EL (cell line): ENCODE measurements around the gene ARHGEF7.

Experiments
- DNase-seq: peaks from one replicate; pipeline ENCODE4 v3.0.0-alpha.2; 2016

Gene ARHGEF7

GRCh38 chr13:111314852-111315251 lies 199.7 kb downstream of the ARHGEF7 start:
- peak; percentile 49 for DNase-seq

- DNase-seq = no peak
These were observed 200.4 kb downstream of the ARHGEF7 start for GRCh38 chr13:111315347-111315995.

GRCh38 chr13:111316161-111316730 lies 201.1 kb downstream of the ARHGEF7 start:
- DNase-seq = no peak

- DNase-seq = no peak
These were observed 202.0 kb downstream of the ARHGEF7 start for GRCh38 chr13:111317042-111317550.

GRCh38 chr13:111317571-111318345 lies 202.6 kb downstream of the ARHGEF7 start:
- DNase-seq = no peak

GRCh38 chr13:111318386-111318785 lies 203.3 kb downstream of the ARHGEF7 start:
- DNase-seq = no peak

GRCh38 chr13:111319521-111319920 lies 204.4 kb downstream of the ARHGEF7 start:
- DNase-seq = no peak

- DNase-seq = no peak
These were observed 205.1 kb downstream of the ARHGEF7 start, which contains the start of gene TEX29 for GRCh38 chr13:111319998-111320911. Gene TEX29 (plus strand): TSS chr13:111320642. CDS start chr13:111320891, 249 bp downstream.

- no peak for DNase-seq
These were observed 207.1 kb downstream of the ARHGEF7 start for GRCh38 chr13:111322001-111322915.

GRCh38 chr13:111322916-111323331 lies 207.8 kb downstream of the ARHGEF7 start:
- DNase-seq = no peak

GRCh38 chr13:111323549-111323948 lies 208.4 kb downstream of the ARHGEF7 start:
- no peak for DNase-seq

- no peak for DNase-seq
These were observed 209.0 kb downstream of the ARHGEF7 start for GRCh38 chr13:111323950-111324651.

GRCh38 chr13:111324736-111325135 lies 209.6 kb downstream of the ARHGEF7 start:
- DNase-seq = no peak

- no peak for DNase-seq
These were observed 210.2 kb downstream of the ARHGEF7 start for GRCh38 chr13:111325146-111325890.

- no peak for DNase-seq
These were observed 211.0 kb downstream of the ARHGEF7 start for GRCh38 chr13:111325941-111326620.

- no peak for DNase-seq
These were observed 211.5 kb downstream of the ARHGEF7 start for GRCh38 chr13:111326621-111326965.

- DNase-seq = no peak
These were observed 212.0 kb downstream of the ARHGEF7 start for GRCh38 chr13:111326981-111327642.

GRCh38 chr13:111327730-111328573 lies 212.8 kb downstream of the ARHGEF7 start:
- DNase-seq = no peak
